Caco-2 (cell line): ENCODE data around the gene NLGN3. TPM values are rescaled to one million over a fixed set of nuclear protein-coding genes. Genes with fewer than 3 reads are reported as not detected.

Experiments
- BruUV-seq: library from RNA; stranded (reverse); fragments of 400-500 nt; replicated peaks from 2 replicates; lab custom pipeline; 2021; lab: Mats Ljungman, UMichigan
- CTCF ChIA-PET: fragments of 300-600 bp; sonication (Branson Sonifier 250); formaldehyde crosslinking; loops from one replicate; lab custom pipeline; 2022; ENCODE audit warnings: antibody characterized with exemption; lab: Charles Lee
- POLR2A ChIA-PET: fragments of 300-600 bp; sonication (Branson Sonifier 250); formaldehyde crosslinking; loops from one replicate; lab custom pipeline; 2022; ENCODE audit warnings: antibody characterized with exemption; lab: Charles Lee
- DNase-seq, 2 experiments: peaks; one replicate each; pipeline versions ENCODE4 v3.0.0 to v3.0.0-alpha.2; 2020 to 2022
- H3K27me3 ChIP-seq: replicated peaks from 2 replicates; pipeline ENCODE4 v1.6.0; 2011; ENCODE audit warnings: low read length; ENCODE audit not compliant: control insufficient read depth, insufficient read depth
- H3K36me3 ChIP-seq: 2 replicates; pipeline ENCODE4 v1.5.1; 2011; ENCODE audit warnings: low read length; ENCODE audit not compliant: control insufficient read depth, insufficient read depth
- H3K4me1 ChIP-seq: fragments of 250-450 bp; sonication (Bioruptor Pico); 2 replicates; pipeline ENCODE4 v1.5.1; 2020; ENCODE audit warnings: mild to moderate bottlenecking
- H3K4me3 ChIP-seq: 2 replicates; pipeline ENCODE4 v1.5.1; 2011; ENCODE audit warnings: low read depth, mild to moderate bottlenecking, control low read depth, low read length
- H3K9me3 ChIP-seq: fragments of 250-450 bp; sonication (Bioruptor Pico); 2 replicates; pipeline ENCODE4 v1.5.1; 2020; ENCODE audit warnings: mild to moderate bottlenecking, moderate library complexity
- H3K27ac Mint-ChIP-seq: one replicate; pipeline ENCODE4 v1.8.0; 2022; ENCODE audit warnings: mixed read lengths; ENCODE audit not compliant: unreplicated experiment
- H3K27me3 Mint-ChIP-seq: one replicate; pipeline ENCODE4 v1.8.0; 2022; ENCODE audit warnings: mixed read lengths; ENCODE audit not compliant: insufficient read depth, unreplicated experiment
- H3K36me3 Mint-ChIP-seq: one replicate; pipeline ENCODE4 v1.8.0; 2022; ENCODE audit warnings: mild to moderate bottlenecking, mixed read lengths; ENCODE audit not compliant: insufficient read depth, unreplicated experiment
- H3K4me1 Mint-ChIP-seq: one replicate; pipeline ENCODE4 v1.8.0; 2022; ENCODE audit warnings: low read depth, mixed read lengths; ENCODE audit not compliant: unreplicated experiment
- H3K4me3 Mint-ChIP-seq: one replicate; pipeline ENCODE4 v1.8.0; 2022; ENCODE audit warnings: mild to moderate bottlenecking, moderate library complexity, mixed read lengths; ENCODE audit not compliant: unreplicated experiment
- H3K9me3 Mint-ChIP-seq: one replicate; pipeline ENCODE4 v1.8.0; 2022; ENCODE audit warnings: mixed read lengths; ENCODE audit not compliant: unreplicated experiment
- CTCF ChIP-seq, 2 experiments: fragments of 200-600 bp in 1 of 2; IDR thresholded peaks; 1 replicate in 1 of 2; 2 replicates in 1 of 2; pipeline versions ENCODE4 v1.5.1 to v1.8.0; 2011 to 2022; ENCODE audit warnings: antibody characterized with exemption in 1 of 2, control low read depth in 1 of 2, inconsistent platforms in 1 of 2, low read depth in 1 of 2, low read length in 1 of 2, mild to moderate bottlenecking in 1 of 2, moderate library complexity in 1 of 2; ENCODE audit not compliant: insufficient read depth in 1 of 2, severe bottlenecking in 1 of 2, unreplicated experiment in 1 of 2
- intact Hi-C: fragments of 100-400 bp; cut with micrococcal nuclease; formaldehyde crosslinking; loops from one replicate; pipeline ENCODE4 v1.10.0; 2022; ENCODE audit not compliant: unreplicated experiment
- total RNA-seq: library from RNA; stranded (reverse); gene quantifications from 2 replicates; pipeline ENCODE4 v1.2.3, GENCODE V29; 2022

NLGN3 gene
- total RNA-seq, 1 experiment from 2014 or later: 0.61 TPM

GRCh38 chrX:71154641-71155040, 10.0 kb downstream of the NLGN3 start:
- H3K9me3 Mint-ChIP-seq: no peaks in the 10 kb centered on the region
- CTCF ChIA-PET: no interaction called here
- no peaks in the 10 kb centered on the region for H3K27me3 Mint-ChIP-seq

GRCh38 chrX:71158603-71159002, 14.0 kb downstream of the NLGN3 start:
- no peaks in the 10 kb centered on the region for H3K27me3 ChIP-seq
- peaks cover 6% of the 10 kb centered on the region for H3K4me1 Mint-ChIP-seq
- H3K9me3 ChIP-seq: no peaks in the 10 kb centered on the region
- H3K4me1 ChIP-seq: no peaks in the 10 kb centered on the region
- DNase-seq: no peak
- BruUV-seq: no TSS peak
- no peak overlapping the region for H3K4me3 ChIP-seq
- H3K9me3 Mint-ChIP-seq: no peaks in the 10 kb centered on the region
- ChIA-PET POLR2A (no interaction called here), CTCF (no interaction called here)
- no peaks in the 10 kb centered on the region for H3K36me3 ChIP-seq
- no peaks in the 10 kb centered on the region for H3K27me3 Mint-ChIP-seq
- intact Hi-C loops: no loop called here
- H3K4me3 Mint-ChIP-seq: no peak overlapping the region
- no peaks in the 10 kb centered on the region for H3K36me3 Mint-ChIP-seq
- H3K27ac Mint-ChIP-seq: no peak overlapping the region
- no peak for TF ChIP-seq CTCF (IDR thresholded peaks at IDR 0.05; ENCODE audit: insufficient read depth in 1 of 2, low read depth in 1 of 2, low read length in 1 of 2, severe bottlenecking in 1 of 2, unreplicated experiment in 1 of 2)

More at GRCh38 chrX:71154641-71155040, 10.0 kb downstream of the NLGN3 start:
- intact Hi-C loops: no loop called here
- no peak overlapping the region for H3K4me3 ChIP-seq
- DNase-seq: no peak
- H3K27ac Mint-ChIP-seq: no peak overlapping the region
- no peak overlapping the region for H3K4me3 Mint-ChIP-seq
- H3K4me1 ChIP-seq: no peaks in the 10 kb centered on the region
- H3K27me3 ChIP-seq: no peaks in the 10 kb centered on the region
- no TSS peak for BruUV-seq
- H3K36me3 Mint-ChIP-seq: no peaks in the 10 kb centered on the region
- peaks cover 6% of the 10 kb centered on the region for H3K4me1 Mint-ChIP-seq
- no peak for TF ChIP-seq CTCF (IDR thresholded peaks at IDR 0.05; ENCODE audit: insufficient read depth in 1 of 2, low read depth in 1 of 2, low read length in 1 of 2, severe bottlenecking in 1 of 2, unreplicated experiment in 1 of 2)
- H3K9me3 ChIP-seq: no peaks in the 10 kb centered on the region
- POLR2A ChIA-PET: no interaction called here
- H3K36me3 ChIP-seq: no peaks in the 10 kb centered on the region

- Mint-ChIP-seq H3K27me3 (no peaks in the 10 kb centered on the region), H3K27ac (no peak overlapping the region), H3K4me3 (no peak overlapping the region), H3K36me3 (no peaks in the 10 kb centered on the region), H3K9me3 (no peaks in the 10 kb centered on the region), H3K4me1 (peaks cover 6% of the 10 kb centered on the region)
- no peak for DNase-seq
- H3K36me3 ChIP-seq: no peaks in the 10 kb centered on the region
- BruUV-seq: no TSS peak
- POLR2A ChIA-PET: no interaction called here
- H3K4me1 ChIP-seq: no peaks in the 10 kb centered on the region
- no peaks in the 10 kb centered on the region for H3K27me3 ChIP-seq
- H3K9me3 ChIP-seq: no peaks in the 10 kb centered on the region
- no peak overlapping the region for H3K4me3 ChIP-seq
- intact Hi-C loops: no loop called here
- no peak for TF ChIP-seq CTCF (IDR thresholded peaks at IDR 0.05; ENCODE audit: insufficient read depth in 1 of 2, low read depth in 1 of 2, low read length in 1 of 2, severe bottlenecking in 1 of 2, unreplicated experiment in 1 of 2)
- CTCF ChIA-PET: interaction anchor here (0.6 kb wide), 2 partner anchors 18 to 124 kb away, joined by 4 read pairs; partner anchors contain the start of gene NONO
Measured at GRCh38 chrX:71159335-71159734, 14.7 kb downstream of the NLGN3 start.
